GM21381 (cell line): ENCODE measurements around the gene TMEM242.

Experiments used
- ATAC-seq: cut with Tn5 transposase; IDR thresholded peaks from one replicate; pipeline ENCODE4 v1.9.1; 2021; ENCODE audit warnings: mild to moderate bottlenecking, moderate library complexity; ENCODE audit not compliant: unreplicated experiment

TMEM242 gene

DNA sequence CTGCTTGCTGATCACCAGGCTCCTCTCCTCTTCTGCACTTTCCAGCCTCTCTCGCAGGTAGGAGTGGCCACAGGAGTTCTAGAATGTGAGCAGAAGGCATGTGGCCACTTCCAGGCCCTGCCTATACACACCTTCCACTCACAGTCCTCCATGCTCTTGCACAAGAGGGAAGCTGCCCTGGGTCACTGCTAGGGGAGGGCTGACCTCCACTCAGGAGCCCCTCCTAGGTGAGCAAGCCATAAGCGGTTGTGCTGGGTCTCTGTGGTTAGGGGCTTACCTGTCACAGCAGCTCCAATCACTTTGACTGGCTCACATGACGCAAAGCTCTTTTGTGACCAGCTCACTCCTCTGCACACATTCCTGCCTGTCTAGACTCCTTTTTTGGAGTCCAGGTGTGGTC, 68.2 kb downstream of the TMEM242 start:
- no peak for ATAC-seq

DNA sequence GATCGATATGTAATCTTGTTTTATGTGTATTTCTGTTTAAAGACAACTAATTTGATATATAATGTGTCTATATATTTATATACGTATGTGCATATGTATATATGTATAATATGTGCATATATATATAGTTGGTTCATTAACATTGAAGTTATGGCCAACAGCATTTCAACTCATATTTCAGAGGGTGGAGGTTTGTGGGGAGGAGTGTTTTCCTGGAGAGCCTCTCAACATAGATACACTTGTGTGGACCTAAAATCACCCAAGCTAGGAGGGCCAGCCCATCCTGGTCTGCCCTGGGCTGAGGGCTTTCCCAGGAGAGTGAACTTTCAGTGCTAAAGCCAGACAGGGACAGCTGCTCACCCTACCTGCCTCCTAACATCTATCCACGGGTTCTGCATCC, 68.8 kb downstream of the TMEM242 start:
- no peak for ATAC-seq

DNA sequence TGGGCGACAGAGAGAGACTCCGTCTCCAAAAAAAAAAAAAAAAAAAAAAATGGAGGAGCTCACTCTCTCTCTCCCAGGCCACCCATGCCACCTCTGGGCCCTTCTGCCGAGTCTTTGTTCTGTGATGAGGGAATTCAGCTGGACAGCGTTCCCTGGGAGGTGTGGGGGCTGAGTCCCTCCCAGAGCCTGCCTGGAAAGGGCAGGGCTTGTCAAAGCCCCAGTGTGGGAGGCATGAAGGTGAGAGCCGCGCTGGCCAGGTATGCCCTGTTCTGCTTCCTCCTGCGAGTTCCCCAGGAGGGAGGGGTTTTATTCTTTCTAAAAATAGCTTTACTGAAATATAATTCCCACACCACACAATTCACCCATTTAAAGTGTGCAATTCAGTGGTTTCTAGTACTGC, 69.6 kb downstream of the TMEM242 start:
- ATAC-seq: no peak

DNA sequence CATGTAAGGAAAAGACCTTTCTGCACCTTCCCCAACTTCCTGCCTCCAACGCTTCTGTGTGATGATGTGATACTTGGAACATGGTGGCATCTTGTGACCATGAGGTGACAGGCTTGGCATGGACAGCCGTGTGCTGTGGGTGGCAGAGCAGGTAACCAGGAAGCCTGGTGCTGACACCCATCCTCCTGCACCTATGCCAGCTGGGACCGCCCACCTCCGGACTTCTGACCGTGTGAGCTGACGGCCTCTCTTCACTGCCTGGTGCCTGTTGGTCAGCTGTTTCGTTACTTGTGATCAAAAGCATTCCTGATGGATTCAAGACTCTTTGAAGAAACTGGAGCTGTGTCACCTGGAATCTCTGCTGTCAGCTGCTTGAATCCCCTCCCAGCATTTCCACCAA, 70.3 kb downstream of the TMEM242 start:
- no peak for ATAC-seq

DNA sequence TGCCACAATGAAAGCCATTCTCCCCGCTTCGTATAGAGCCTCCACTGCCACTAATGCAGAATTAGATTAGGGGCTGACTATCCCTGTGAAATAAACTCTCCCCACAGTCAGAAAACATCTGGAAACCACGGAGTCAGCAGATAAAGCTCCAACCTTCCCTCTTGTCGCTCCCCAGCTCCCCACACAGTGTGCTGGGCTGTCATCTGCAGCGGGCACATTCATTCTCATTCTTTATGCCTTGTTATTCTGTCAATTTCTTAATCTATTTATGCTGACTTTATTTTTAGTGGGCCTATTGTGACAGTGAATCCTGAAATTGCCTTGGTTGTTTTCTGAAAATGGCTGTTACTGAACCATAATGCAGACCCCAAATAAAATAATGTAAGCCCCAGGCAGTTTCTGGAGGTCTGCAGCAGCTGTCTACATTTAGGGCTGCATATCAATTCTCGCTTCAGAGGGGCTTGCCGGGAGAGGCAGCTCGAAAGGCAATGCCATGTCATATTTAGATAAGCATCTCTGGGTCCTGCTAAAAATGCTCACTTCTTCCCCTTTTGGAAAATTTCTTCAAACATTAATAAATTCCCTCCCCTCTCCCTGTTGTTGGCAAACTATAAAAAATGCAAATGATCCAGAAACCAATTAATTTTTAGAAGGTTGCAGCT, 71.6 kb downstream of the TMEM242 start:
- no peak for ATAC-seq

DNA sequence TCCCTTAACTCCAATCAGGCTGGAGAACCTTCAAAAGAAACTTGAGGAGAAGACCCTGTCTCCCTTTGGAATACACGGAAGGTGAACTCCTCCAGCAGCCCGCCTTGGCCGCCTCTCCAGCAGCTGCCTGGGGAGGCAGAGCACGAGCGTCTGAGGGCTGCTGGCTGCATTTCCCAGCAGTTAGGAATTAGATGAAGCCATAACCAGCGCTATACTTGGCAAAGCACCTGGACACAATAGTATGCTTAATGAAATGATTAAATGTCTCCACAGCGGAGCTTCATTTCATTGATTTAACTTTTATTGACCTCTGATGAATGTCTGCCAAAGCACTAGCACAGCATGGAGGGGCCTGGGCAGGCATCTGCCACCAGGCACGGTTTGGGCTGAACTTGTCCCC, 73.5 kb downstream of the TMEM242 start:
- ATAC-seq: no peak

DNA sequence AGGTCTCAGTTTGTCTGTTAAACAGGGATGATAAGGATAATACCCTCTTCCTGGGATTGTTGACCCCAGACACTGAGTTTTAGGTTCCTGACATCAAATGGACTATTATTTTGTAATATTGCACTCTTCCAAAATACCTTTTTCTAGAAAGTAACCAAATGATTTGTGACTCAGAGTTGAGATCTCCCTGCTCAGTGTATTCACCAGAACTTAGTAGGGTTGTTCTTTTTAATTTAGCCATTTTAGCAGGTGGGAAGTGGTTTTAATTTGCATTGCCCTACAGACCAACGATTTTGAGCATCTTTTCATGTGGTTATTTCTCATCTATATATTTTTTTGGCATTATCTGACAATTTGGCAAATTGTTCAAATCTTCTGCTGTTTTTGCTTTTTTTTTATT, 75.1 kb downstream of the TMEM242 start:
- no peak for ATAC-seq

DNA sequence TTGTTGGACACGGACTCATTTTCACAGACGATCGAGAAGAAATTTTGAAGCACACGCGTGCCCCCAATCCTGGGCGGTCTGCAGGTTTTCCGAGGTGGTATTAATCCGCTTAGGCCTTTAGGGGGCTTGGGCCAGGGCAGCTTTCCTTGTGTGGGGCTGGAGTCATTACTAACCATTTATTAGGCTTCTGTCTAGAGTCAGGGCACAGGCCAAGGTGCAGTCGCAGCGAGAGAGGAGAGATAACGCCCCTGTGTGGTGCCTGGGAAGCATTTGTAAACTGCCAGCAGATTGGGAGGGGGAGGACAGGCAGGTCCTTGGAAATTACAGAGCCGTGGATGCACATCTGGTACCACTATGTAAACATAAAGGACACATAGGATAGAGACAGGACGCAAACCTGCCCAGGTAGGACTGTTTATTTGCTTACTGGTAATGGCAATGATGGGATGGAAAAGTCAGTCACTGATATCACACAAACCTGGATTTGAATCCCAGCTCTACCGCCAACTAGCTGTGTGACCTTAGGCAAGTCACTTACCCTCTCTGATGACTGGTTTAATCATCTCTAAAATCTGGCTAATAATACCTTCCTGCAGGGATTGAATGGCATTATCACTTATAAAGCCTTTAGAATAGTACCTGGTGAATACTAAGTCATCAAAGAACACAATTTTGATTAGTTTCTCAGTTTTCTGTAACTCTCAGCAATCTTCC, 76.4 kb downstream of the TMEM242 start:
- ATAC-seq: no peak

DNA sequence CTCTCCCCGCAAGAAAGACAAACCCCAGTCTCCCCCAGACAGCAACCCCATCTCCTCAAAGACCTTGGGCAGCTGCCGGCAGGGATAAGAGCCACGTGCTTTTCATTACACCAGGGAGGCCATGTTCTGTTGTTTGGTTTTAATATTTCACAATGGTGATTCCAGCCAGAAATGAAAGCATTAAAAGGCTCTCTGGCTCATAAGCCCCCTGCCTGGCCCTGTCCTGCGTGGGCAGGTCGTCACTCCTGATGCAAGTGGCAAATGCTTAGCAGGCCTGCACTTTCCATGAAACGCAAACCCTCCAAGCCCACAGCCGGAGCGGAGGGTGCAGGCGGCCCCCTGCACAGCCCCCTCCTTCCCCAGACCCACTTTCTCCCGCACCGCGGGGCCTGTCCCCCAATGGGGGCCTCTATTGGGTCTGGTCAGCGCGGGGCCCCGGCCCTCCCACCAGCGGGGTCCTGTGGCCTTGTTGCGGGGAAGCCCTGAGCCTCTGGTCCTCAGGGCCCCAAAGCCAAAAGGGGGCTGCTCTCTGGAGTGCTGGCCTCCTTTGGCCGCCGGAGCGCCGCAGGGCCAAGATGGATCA, 77.2 kb downstream of the TMEM242 start:
- ATAC-seq: no peak

DNA sequence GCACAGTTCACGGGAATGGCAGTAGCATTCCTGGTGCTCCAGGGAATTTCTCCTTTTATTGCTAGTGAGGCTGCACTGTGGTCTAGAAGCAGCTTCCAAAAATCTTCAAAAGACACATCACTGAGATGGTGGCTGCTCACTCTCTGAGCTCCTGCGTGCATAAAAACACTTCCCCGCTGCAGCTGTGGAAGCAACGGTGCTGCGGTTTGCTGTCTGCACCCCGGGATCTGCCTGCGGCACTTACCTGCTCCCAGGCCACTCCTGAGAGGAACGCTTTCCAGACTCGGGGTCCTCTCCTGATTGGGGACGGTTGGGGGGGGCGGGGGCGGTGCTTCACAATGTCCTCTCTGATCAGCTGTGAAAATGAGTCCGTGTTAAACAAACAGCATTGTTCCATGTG, 77.9 kb downstream of the TMEM242 start:
- ATAC-seq: no peak

DNA sequence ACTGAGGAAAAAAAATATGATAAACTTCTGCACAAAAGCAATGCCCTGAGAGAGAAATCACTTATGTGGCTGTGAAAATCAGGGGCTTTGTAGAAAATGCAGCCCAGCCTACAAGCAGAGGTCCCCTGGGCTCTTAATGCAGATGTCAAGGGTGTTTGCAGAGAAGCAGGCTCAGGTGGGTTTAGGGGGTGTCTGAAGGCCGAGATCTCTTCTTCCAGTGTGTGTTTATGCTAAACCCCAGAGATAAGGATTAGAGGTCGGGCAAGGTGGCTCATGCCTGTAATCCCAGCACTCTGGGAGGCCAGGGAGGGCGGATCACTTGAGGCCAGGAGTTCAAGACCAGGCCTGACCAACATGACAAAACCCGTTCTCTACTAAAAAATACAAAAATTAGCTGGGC, 78.5 kb downstream of the TMEM242 start:
- no peak for ATAC-seq

DNA sequence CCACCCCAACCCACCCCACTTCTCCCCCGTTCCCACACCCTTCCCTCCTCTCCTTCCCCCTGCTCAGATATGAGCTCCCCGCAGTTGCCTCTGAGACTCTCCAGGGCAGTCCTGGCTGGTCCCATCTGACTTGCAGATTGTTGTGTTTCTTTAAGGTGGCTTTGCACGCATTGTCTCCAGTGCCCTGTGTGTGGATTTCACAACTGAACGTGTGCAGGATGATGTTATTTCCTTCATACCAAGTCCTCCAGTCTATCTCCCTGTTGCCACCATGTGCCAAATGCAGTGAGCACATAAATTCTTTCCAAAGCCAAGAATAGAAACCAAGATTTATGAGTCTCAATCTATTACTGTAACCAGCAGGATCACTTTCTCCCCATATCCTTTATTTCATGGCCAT, 79.1 kb downstream of the TMEM242 start:
- no peak for ATAC-seq

DNA sequence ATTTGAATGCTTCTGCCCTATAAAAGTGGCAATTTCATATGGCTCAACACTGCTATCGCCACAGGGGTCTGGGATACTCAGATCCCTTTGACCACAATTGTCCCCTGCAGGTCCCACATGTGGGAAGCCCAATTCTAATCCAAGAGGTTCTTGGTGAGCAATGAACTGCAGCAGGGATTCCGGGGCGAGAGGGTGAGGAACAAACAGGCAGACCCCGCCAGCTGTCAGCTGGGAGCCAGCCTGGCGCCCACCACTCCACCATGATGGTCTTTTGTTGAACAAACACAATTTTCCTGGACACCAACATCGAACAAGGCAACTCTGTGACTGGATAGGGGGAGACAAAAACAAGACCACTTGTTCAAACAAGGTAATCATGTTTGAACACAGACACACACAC, 80.5 kb downstream of the TMEM242 start:
- no peak for ATAC-seq

DNA sequence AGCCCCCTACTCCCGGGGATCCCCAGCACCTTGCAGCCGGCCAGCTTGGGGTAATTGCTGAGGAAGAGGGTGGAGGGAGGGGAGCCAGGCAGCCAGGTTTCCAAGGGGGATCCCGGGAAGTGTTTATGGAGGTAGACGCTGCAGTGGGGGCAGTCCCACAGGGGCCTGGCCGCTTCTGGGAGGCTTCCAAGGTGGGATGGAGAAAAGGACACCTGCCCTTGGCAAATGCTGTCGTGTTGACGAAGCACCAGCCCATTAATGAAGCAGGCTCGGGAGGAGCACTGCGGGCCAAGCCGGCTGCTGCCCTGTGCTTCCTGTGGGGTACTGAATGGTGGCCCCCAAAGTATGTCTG, 82.4 kb downstream of the TMEM242 start:
- no peak for ATAC-seq

DNA sequence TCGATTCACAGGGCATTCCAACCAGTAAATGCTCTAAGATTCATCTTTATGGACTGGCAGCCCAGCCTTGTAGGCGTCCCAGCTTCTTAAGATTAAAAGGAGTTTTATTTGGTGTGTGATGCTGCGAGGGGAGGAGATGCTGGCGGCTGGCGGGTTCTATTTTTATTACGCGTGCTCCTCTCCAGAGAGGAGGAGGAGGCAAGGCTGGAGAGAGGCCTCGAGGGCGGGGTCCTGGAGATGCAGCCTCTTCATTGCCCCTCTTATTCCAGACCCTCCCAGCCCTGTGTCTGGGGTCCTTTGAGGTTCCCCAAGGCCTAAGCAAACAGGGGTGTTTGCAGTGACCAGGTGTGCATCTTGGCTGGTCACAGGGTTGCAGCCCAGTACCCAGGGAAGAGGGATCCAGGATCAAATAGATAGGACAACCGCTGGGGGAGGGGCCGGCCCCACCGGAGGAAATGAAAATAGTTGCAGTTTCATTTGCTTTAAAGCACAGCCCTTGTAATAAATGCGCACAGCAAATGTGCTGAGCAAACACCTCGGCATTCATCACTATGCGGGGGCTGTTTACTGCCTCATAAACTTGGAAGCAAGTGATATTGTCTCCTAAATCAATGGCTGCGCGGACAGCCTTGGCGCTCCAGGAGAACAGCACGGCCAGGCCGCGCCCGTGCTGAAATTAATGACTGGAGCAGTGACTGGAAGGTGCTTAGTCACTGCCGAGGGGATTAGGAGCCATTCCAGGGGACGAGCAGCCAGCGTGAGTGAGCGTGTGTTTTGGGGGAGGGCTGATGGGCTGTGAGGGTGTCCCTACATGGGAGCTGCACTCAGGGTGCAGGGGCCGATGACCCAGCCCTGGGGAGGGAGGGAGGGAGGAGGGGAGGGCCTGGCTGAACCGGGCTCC, 83.0 kb downstream of the TMEM242 start:
- ATAC-seq: no peak

DNA sequence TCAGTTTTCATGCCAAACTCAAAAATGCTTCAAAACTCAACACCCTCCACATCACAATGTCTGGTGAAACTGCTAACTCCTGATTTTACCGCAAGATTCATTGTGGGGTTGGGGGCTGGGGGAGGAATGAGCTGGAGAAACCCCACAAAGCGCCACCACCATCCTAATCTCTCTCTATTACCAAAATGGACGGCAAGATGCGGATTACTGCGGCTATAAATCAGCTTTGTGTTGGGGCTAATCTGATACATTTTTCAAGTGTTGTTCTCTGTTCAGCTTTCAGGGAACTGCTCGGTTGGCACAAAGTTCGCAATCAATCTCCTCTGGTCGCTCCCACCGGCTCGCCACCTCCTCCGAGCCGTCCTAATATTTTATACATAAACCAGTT, 83.7 kb downstream of the TMEM242 start:
- ATAC-seq: no peak
